ENCODE results near the gene PDCD2L.
"Not testable (repeated sequence)": the region's sequence is repeated elsewhere in the genome, so short reads cannot be mapped to it uniquely, and the experiment has no call there.

Gene PDCD2L

GRCh38 chr19:34373601-34374288 lies 30.5 kb upstream of the PDCD2L start:
- no peak for DNase-seq (ENCODE audit: low read depth, low spot score)

- DNase-seq (ENCODE audit: low read depth, low spot score): no peak
These were observed 28.6 kb upstream of the PDCD2L start for GRCh38 chr19:34375598-34375997.

GRCh38 chr19:34380639-34381241 lies 23.5 kb upstream of the PDCD2L start:
- no peak for DNase-seq (ENCODE audit: low read depth, low spot score)

GRCh38 chr19:34381399-34382251 lies 22.6 kb upstream of the PDCD2L start:
- no peak for DNase-seq (ENCODE audit: low read depth, low spot score)

- no peak for DNase-seq (ENCODE audit: low read depth, low spot score)
These were observed 21.7 kb upstream of the PDCD2L start for GRCh38 chr19:34382471-34382870.

GRCh38 chr19:34383599-34383998 lies 20.6 kb upstream of the PDCD2L start:
- DNase-seq (ENCODE audit: low read depth, low spot score): no peak

- DNase-seq (ENCODE audit: low read depth, low spot score): no peak
These were observed 17.4 kb upstream of the PDCD2L start for GRCh38 chr19:34386645-34387445.

GRCh38 chr19:34387446-34387810 lies 16.8 kb upstream of the PDCD2L start:
- DNase-seq (ENCODE audit: low read depth, low spot score): no peak

- not testable (repeated sequence) for DNase-seq (ENCODE audit: low read depth, low spot score)
These were observed 15.5 kb upstream of the PDCD2L start for GRCh38 chr19:34388745-34389144.

GRCh38 chr19:34391813-34392212 lies 12.4 kb upstream of the PDCD2L start:
- no peak for DNase-seq (ENCODE audit: low read depth, low spot score)

GRCh38 chr19:34393031-34393430 lies 11.2 kb upstream of the PDCD2L start:
- DNase-seq (ENCODE audit: low read depth, low spot score): no peak

- DNase-seq (ENCODE audit: low read depth, low spot score): no peak
These were observed 10.6 kb upstream of the PDCD2L start for GRCh38 chr19:34393629-34394028.

GRCh38 chr19:34397853-34398252 lies 6.3 kb upstream of the PDCD2L start:
- DNase-seq (ENCODE audit: low read depth, low spot score): no peak

- no peak for DNase-seq (ENCODE audit: low read depth, low spot score)
These were observed 4.3 kb upstream of the PDCD2L start for GRCh38 chr19:34399886-34400285.

- not testable (repeated sequence) for DNase-seq (ENCODE audit: low read depth, low spot score)
These were observed 3.4 kb upstream of the PDCD2L start for GRCh38 chr19:34400844-34401243.

GRCh38 chr19:34402074-34402600 lies 2.1 kb upstream of the PDCD2L start:
- DNase-seq (ENCODE audit: low read depth, low spot score): no peak

GRCh38 chr19:34403784-34404108 lies 453 bp upstream of the PDCD2L start:
- DNase-seq (ENCODE audit: low read depth, low spot score): no peak

GRCh38 chr19:34405892-34406660 lies 1.9 kb downstream of the PDCD2L start:
- no peak for DNase-seq (ENCODE audit: low read depth, low spot score)

- DNase-seq (ENCODE audit: low read depth, low spot score): no peak
These were observed 4.2 kb downstream of the PDCD2L start for GRCh38 chr19:34408411-34408810.

- DNase-seq (ENCODE audit: low read depth, low spot score): no peak
These were observed 5.3 kb downstream of the PDCD2L start for GRCh38 chr19:34409189-34410164.
